OCI-LY3 (cell line): ENCODE measurements around the gene TREX2.

Experiments
- H2AFZ ChIP-seq: fragments of 200-600, 300-600 bp; shearing (Covaris generic); 2 replicates; pipeline ENCODE4 v1.6.0; 2014; ENCODE audit warnings: antibody characterized with exemption, low read depth, low read length
- H3K27ac ChIP-seq: fragments of 200-600, 300-600 bp; sonication (generic); 2 replicates; pipeline ENCODE4 v1.5.1; 2014; ENCODE audit warnings: mild to moderate bottlenecking, low read length, moderate library complexity, mixed read lengths
- H3K27me3 ChIP-seq: fragments of 200-600, 300-600 bp; sonication (generic); 2 replicates; pipeline ENCODE4 v1.6.1; 2014; ENCODE audit warnings: low read depth, low read length, mixed read lengths
- H3K36me3 ChIP-seq: fragments of 200-600, 300-600 bp; sonication (generic); replicated peaks from 2 replicates; pipeline ENCODE3; 2014; ENCODE audit warnings: low read depth, low read length, mixed read lengths
- H3K4me1 ChIP-seq: fragments of 300-600, 200-600 bp; sonication (generic); 2 replicates; pipeline ENCODE4 v1.6.1; 2014; ENCODE audit warnings: low read length, mixed read lengths
- H3K4me2 ChIP-seq: fragments of 200-600, 300-600 bp; sonication (generic); 2 replicates; pipeline ENCODE4 v1.6.1; 2014; ENCODE audit warnings: low read length, mixed read lengths
- H3K4me3 ChIP-seq: fragments of 300-600, 200-600 bp; sonication (generic); 2 replicates; pipeline ENCODE4 v1.5.1; 2014; ENCODE audit warnings: antibody characterized with exemption, mild to moderate bottlenecking, low read length, moderate library complexity
- H3K79me2 ChIP-seq: fragments of 300-600, 200-600 bp; shearing (Covaris generic); 2 replicates; pipeline ENCODE4 v1.6.1; 2014; ENCODE audit warnings: mild to moderate bottlenecking, low read length, mixed read lengths
- H3K9ac ChIP-seq: fragments of 300-600, 200-600 bp; shearing (Covaris generic); 2 replicates; pipeline ENCODE4 v1.6.0; 2014; ENCODE audit warnings: mild to moderate bottlenecking, low read length, moderate library complexity
- H3K9me3 ChIP-seq: fragments of 200-600, 300-600 bp; shearing (Covaris generic); 2 replicates; pipeline ENCODE4 v1.6.1; 2014; ENCODE audit warnings: low read length, mixed read lengths; ENCODE audit not compliant: insufficient read depth
- H4K20me1 ChIP-seq: fragments of 200-600, 300-600 bp; sonication (generic); 2 replicates; pipeline ENCODE4 v1.6.1; 2016; ENCODE audit warnings: low read length, mixed read lengths; ENCODE audit not compliant: insufficient read depth
- EZH2phosphoT487 ChIP-seq: fragments of 200-600 bp; shearing (Covaris generic); IDR thresholded peaks from 2 replicates; pipeline ENCODE4 v1.6.1; 2018; ENCODE audit warnings: antibody characterized with exemption, mixed run types, low read depth
- TF ChIP-seq, protein P1 (sequence below): fragments of 200-600, 300-600 bp; sonication (generic); IDR thresholded peaks from 2 replicates; pipeline ENCODE4 v1.5.1; 2014; ENCODE audit warnings: antibody characterized with exemption, low read length, low read depth

Gene TREX2

DNA sequence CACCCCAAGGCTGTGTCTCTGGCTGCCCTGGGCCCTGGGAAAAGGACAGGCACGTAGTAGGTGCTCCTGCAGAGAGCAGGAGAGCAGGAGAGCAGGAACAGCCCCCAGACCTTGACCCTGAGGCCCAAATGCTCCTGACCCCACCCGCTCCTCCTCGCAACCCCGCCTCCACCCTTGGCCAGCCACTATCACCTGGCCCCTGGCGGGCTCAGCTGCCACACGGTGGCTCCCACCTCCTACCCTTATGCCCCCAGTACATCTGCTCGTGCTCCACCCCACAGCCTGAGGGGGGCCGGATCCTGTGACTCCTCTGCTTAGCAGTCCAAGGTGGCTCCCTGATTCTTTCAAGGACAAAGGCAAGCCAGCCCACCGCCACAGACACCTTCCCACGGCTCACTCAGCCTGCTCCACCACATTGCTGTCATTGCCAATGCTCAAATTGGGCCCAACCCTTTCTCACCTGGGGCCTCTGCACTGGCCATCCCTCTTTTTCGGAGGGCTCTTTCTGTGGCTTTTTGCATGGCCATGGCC, 30.0 kb upstream of the TREX2 start:
- Histone ChIP-seq H3K4me2 (no peak overlapping the region), H3K27me3 (no peaks in the 10 kb centered on the region), H3K27ac (no peak overlapping the region), H3K9me3 (no peaks in the 10 kb centered on the region), H3K79me2 (no peaks in the 10 kb centered on the region), H3K36me3 (no peaks in the 10 kb centered on the region), H3K4me1 (peaks cover 4% of the 10 kb centered on the region; the same call in 1 of the 2 replicates), H2AFZ (no peak overlapping the region), H3K4me3 (no peak overlapping the region), H4K20me1 (no peaks in the 10 kb centered on the region), H3K9ac (no peak overlapping the region)
- TF ChIP-seq, protein P1, sequence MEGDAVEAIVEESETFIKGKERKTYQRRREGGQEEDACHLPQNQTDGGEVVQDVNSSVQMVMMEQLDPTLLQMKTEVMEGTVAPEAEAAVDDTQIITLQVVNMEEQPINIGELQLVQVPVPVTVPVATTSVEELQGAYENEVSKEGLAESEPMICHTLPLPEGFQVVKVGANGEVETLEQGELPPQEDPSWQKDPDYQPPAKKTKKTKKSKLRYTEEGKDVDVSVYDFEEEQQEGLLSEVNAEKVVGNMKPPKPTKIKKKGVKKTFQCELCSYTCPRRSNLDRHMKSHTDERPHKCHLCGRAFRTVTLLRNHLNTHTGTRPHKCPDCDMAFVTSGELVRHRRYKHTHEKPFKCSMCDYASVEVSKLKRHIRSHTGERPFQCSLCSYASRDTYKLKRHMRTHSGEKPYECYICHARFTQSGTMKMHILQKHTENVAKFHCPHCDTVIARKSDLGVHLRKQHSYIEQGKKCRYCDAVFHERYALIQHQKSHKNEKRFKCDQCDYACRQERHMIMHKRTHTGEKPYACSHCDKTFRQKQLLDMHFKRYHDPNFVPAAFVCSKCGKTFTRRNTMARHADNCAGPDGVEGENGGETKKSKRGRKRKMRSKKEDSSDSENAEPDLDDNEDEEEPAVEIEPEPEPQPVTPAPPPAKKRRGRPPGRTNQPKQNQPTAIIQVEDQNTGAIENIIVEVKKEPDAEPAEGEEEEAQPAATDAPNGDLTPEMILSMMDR: no peak
- no peak for TF ChIP-seq EZH2phosphoT487

DNA sequence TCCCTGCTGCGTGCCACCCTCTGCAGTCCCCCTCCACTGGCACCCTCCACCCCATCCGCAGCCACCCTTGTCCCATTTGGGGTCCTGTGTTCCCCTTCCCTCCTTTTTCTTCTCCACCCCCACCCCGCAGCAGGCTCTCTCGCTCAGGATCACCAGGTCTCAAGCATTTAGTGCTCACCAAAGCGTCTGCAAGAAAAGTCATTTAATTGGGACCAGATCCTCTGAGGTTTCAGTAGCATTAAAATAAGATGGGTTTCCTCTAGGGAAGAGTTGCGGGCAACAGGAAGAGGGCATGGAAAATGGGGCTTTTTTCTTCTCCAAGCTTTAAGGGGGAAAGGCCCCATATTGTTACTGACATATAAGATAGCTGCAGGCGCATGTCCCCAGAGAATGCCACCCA, 29.4 kb upstream of the TREX2 start:
- Histone ChIP-seq H3K27ac (no peak overlapping the region), H3K27me3 (no peaks in the 10 kb centered on the region), H3K4me2 (no peak overlapping the region), H3K9ac (no peak overlapping the region), H3K36me3 (no peaks in the 10 kb centered on the region), H2AFZ (no peak overlapping the region), H4K20me1 (no peaks in the 10 kb centered on the region), H3K9me3 (no peaks in the 10 kb centered on the region), H3K4me3 (no peak overlapping the region), H3K4me1 (peaks cover 4% of the 10 kb centered on the region; the same call in 1 of the 2 replicates), H3K79me2 (peaks cover under 1% of the 10 kb centered on the region; the same call in 1 of the 2 replicates)
- TF ChIP-seq EZH2phosphoT487: no peak
- TF ChIP-seq, protein P1: no peak

DNA sequence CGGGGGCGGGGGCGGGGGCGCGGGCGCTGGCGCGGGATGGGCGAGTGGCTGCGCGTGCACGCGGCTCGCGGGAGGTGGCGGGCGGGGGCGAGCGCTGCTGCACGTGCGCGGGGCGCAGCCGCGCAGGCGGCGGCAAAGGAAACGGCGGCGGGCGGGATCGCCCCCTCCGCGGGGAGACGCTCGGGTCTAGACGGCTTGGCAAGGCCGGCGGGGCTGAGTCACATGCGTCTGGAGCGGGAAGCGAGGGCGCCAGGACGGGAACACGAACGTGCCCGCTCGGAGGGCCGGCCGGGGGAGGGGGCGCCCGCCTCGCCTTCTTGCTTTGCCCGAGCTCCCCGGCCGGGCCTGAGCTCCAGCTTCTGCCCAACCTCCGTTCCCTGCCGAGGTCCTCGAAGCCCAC, 28.9 kb upstream of the TREX2 start:
- Histone ChIP-seq H3K4me1 (peaks cover 4% of the 10 kb centered on the region; the same call in 1 of the 2 replicates), H3K4me2 (no peak overlapping the region), H3K4me3 (no peak overlapping the region), H2AFZ (no peak overlapping the region), H3K36me3 (no peaks in the 10 kb centered on the region), H3K27me3 (no peaks in the 10 kb centered on the region), H4K20me1 (no peaks in the 10 kb centered on the region), H3K27ac (no peak overlapping the region), H3K79me2 (peaks cover 6% of the 10 kb centered on the region), H3K9ac (no peak overlapping the region), H3K9me3 (no peaks in the 10 kb centered on the region)
- TF ChIP-seq, protein P1: no peak
- no peak for TF ChIP-seq EZH2phosphoT487

- Histone ChIP-seq H2AFZ (no peak overlapping the region), H3K27ac (no peak overlapping the region), H3K9me3 (no peaks in the 10 kb centered on the region), H4K20me1 (no peaks in the 10 kb centered on the region), H3K36me3 (no peaks in the 10 kb centered on the region), H3K4me3 (no peak overlapping the region), H3K79me2 (peaks cover 11% of the 10 kb centered on the region), H3K9ac (no peak overlapping the region), H3K4me1 (peaks cover 4% of the 10 kb centered on the region), H3K4me2 (no peak overlapping the region), H3K27me3 (no peaks in the 10 kb centered on the region)
- TF ChIP-seq, protein P1: no peak
- TF ChIP-seq EZH2phosphoT487: no peak
Measured at GRCh38 chrX:153474266-153474665, 28.4 kb upstream of the TREX2 start.
